ENCODE data around the gene LCLAT1.

- TF ChIP-seq POLR2A (IDR thresholded peaks at IDR 0.05; ENCODE audit: low read length) (no peak), CTCF (IDR thresholded peaks at IDR 0.05) (no peak), MYC (IDR thresholded peaks at IDR 0.05; ENCODE audit: borderline replicate concordance, low read length) (no peak), RCOR1 (IDR thresholded peaks at IDR 0.05; ENCODE audit: low read depth, low read length) (no peak), POLR2AphosphoS2 (conservative IDR thresholded peaks at IDR 0.05; ENCODE audit: low read length) (no peak), HOXA7 (CRISPR knock-in tag; IDR thresholded peaks at IDR 0.05) (no peak), FOSL2 (IDR thresholded peaks at IDR 0.05) (no peak), FOSL2 (CRISPR knock-in tag; IDR thresholded peaks at IDR 0.05) (no peak), BHLHE40 (IDR thresholded peaks at IDR 0.05; ENCODE audit: low read depth, low read length) (no peak)
These were observed 202.2 kb downstream of the LCLAT1 start for GRCh38 chr2:30649278-30649677.
